K562 (cell line): ENCODE data around the gene VWC2.

Experiments used
- CBX2 ChIP-seq: fragments of 200-600 bp; sonication (generic); IDR thresholded peaks from one replicate; pipeline ENCODE4 v1.6.1; 2012; ENCODE audit warnings: mild to moderate bottlenecking, low read length, inconsistent platforms; ENCODE audit not compliant: insufficient read depth, poor library complexity, severe bottlenecking
- XRCC3 ChIP-seq: fragments of 450-650 bp; IDR thresholded peaks from 2 replicates; pipeline ENCODE4 v1.6.1; 2017; ENCODE audit warnings: mild to moderate bottlenecking, moderate library complexity
- YY1 ChIP-seq, 3 experiments: IDR thresholded peaks; 2 replicates each; pipeline ENCODE4 v1.6.1; 2011; ENCODE audit warnings: low read length in 2 of 3, mild to moderate bottlenecking in 2 of 3, moderate library complexity in 2 of 3, borderline replicate concordance in 1 of 3, control low read depth in 1 of 3, low read depth in 1 of 3; ENCODE audit not compliant: insufficient read depth in 3 of 3, insufficient replicate concordance in 2 of 3, control insufficient read depth in 1 of 3, insufficient read length in 1 of 3; ENCODE audit errors: extremely low read depth in 1 of 3
- ZBTB8A ChIP-seq: fragments of 450-650 bp; IDR thresholded peaks from 2 replicates; pipeline ENCODE4 v1.6.1; 2018; ENCODE audit warnings: mild to moderate bottlenecking, moderate library complexity; ENCODE audit not compliant: partially characterized antibody
- TF ChIP-seq, protein P1 (sequence below): fragments of 450-650 bp; IDR thresholded peaks from 2 replicates; pipeline ENCODE4 v1.6.1; 2016; ENCODE audit warnings: low read depth
- TF ChIP-seq, protein P2 (sequence below), 2 experiments: fragments of 450-650 bp; IDR thresholded peaks; 2 replicates each; pipeline ENCODE4 v1.6.1; 2018; ENCODE audit warnings: mild to moderate bottlenecking in 2 of 2, low read depth in 1 of 2; ENCODE audit not compliant: partially characterized antibody in 2 of 2
- TF ChIP-seq, protein P3 (sequence below), 3 experiments: IDR thresholded peaks in 2 of 3; conservative IDR thresholded peaks in 1 of 3; 2 replicates each; pipeline ENCODE4 v1.5.1; 2011 to 2012; ENCODE audit warnings: low read length in 3 of 3, mild to moderate bottlenecking in 3 of 3, control low read depth in 2 of 3, improper control_type of control experiment in 1 of 3, inconsistent platforms in 1 of 3, low read depth in 1 of 3, mixed read lengths in 1 of 3, moderate library complexity in 1 of 3; ENCODE audit not compliant: insufficient read depth in 2 of 3
- TF ChIP-seq, protein P4 (sequence below): sonication (generic); formaldehyde crosslinking; IDR thresholded peaks from 2 replicates; pipeline ENCODE4 v1.9.0; 2022; ENCODE audit warnings: mild to moderate bottlenecking, missing genetic modification reagents

DNA sequence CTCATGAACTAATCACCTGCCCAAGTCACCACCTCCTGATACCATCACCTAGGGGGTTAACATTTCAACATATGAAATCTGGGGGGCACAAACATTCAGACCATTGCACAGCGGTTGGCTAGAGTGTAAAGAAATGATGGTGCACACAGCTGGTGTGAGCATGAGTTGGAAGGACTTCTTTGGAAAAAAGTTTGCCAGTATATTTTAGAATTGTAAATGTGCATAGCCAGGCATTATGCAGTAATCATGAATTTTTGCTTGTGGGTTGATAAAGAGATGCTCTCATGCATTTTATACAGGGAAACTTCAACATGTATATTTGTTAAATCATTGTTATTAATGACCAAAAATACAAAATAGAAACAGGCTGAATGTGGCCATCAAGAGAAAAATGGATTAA is 100.0 kb downstream of the VWC2 start:
- TF ChIP-seq, protein P1, sequence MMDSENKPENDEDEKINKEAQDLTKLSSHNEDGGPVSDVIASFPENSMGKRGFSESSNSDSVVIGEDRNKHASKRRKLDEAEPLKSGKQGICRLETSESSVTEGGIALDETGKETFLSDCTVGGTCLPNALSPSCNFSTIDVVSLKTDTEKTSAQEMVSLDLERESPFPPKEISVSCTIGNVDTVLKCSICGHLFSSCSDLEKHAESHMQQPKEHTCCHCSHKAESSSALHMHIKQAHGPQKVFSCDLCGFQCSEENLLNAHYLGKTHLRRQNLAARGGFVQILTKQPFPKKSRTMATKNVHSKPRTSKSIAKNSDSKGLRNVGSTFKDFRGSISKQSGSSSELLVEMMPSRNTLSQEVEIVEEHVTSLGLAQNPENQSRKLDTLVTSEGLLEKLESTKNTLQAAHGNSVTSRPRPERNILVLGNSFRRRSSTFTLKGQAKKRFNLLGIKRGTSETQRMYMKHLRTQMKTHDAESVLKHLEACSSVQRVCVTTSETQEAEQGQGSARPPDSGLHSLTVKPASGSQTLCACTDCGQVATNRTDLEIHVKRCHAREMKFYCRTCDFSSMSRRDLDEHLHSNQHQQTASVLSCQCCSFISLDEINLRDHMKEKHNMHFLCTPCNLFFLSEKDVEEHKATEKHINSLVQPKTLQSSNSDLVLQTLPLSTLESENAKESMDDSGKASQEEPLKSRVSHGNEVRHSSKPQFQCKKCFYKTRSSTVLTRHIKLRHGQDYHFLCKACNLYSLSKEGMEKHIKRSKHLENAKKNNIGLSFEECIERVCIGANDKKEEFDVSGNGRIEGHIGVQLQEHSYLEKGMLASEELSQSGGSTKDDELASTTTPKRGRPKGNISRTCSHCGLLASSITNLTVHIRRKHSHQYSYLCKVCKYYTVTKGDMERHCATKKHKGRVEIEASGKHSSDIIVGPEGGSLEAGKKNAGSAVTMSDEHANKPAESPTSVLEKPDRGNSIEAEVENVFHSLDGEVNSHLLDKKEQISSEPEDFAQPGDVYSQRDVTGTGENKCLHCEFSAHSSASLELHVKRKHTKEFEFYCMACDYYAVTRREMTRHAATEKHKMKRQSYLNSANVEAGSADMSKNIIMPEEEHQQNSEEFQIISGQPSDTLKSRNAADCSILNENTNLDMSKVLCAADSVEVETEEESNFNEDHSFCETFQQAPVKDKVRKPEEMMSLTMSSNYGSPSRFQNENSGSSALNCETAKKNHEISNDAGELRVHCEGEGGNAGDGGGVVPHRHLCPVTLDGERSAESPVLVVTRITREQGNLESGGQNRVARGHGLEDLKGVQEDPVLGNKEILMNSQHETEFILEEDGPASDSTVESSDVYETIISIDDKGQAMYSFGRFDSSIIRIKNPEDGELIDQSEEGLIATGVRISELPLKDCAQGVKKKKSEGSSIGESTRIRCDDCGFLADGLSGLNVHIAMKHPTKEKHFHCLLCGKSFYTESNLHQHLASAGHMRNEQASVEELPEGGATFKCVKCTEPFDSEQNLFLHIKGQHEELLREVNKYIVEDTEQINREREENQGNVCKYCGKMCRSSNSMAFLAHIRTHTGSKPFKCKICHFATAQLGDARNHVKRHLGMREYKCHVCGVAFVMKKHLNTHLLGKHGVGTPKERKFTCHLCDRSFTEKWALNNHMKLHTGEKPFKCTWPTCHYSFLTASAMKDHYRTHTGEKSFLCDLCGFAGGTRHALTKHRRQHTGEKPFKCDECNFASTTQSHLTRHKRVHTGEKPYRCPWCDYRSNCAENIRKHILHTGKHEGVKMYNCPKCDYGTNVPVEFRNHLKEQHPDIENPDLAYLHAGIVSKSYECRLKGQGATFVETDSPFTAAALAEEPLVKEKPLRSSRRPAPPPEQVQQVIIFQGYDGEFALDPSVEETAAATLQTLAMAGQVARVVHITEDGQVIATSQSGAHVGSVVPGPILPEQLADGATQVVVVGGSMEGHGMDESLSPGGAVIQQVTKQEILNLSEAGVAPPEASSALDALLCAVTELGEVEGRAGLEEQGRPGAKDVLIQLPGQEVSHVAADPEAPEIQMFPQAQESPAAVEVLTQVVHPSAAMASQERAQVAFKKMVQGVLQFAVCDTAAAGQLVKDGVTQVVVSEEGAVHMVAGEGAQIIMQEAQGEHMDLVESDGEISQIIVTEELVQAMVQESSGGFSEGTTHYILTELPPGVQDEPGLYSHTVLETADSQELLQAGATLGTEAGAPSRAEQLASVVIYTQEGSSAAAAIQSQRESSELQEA = no peak
- TF ChIP-seq, protein P2, sequence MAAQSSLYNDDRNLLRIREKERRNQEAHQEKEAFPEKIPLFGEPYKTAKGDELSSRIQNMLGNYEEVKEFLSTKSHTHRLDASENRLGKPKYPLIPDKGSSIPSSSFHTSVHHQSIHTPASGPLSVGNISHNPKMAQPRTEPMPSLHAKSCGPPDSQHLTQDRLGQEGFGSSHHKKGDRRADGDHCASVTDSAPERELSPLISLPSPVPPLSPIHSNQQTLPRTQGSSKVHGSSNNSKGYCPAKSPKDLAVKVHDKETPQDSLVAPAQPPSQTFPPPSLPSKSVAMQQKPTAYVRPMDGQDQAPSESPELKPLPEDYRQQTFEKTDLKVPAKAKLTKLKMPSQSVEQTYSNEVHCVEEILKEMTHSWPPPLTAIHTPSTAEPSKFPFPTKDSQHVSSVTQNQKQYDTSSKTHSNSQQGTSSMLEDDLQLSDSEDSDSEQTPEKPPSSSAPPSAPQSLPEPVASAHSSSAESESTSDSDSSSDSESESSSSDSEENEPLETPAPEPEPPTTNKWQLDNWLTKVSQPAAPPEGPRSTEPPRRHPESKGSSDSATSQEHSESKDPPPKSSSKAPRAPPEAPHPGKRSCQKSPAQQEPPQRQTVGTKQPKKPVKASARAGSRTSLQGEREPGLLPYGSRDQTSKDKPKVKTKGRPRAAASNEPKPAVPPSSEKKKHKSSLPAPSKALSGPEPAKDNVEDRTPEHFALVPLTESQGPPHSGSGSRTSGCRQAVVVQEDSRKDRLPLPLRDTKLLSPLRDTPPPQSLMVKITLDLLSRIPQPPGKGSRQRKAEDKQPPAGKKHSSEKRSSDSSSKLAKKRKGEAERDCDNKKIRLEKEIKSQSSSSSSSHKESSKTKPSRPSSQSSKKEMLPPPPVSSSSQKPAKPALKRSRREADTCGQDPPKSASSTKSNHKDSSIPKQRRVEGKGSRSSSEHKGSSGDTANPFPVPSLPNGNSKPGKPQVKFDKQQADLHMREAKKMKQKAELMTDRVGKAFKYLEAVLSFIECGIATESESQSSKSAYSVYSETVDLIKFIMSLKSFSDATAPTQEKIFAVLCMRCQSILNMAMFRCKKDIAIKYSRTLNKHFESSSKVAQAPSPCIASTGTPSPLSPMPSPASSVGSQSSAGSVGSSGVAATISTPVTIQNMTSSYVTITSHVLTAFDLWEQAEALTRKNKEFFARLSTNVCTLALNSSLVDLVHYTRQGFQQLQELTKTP (IDR thresholded peaks at IDR 0.05; ENCODE audit: low read depth in 1 of 2, partially characterized antibody in 2 of 2) = no peak
- TF ChIP-seq, protein P3, sequence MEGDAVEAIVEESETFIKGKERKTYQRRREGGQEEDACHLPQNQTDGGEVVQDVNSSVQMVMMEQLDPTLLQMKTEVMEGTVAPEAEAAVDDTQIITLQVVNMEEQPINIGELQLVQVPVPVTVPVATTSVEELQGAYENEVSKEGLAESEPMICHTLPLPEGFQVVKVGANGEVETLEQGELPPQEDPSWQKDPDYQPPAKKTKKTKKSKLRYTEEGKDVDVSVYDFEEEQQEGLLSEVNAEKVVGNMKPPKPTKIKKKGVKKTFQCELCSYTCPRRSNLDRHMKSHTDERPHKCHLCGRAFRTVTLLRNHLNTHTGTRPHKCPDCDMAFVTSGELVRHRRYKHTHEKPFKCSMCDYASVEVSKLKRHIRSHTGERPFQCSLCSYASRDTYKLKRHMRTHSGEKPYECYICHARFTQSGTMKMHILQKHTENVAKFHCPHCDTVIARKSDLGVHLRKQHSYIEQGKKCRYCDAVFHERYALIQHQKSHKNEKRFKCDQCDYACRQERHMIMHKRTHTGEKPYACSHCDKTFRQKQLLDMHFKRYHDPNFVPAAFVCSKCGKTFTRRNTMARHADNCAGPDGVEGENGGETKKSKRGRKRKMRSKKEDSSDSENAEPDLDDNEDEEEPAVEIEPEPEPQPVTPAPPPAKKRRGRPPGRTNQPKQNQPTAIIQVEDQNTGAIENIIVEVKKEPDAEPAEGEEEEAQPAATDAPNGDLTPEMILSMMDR (IDR thresholded peaks at IDR 0.05 in 2 of 3, conservative IDR thresholded peaks at IDR 0.05 in 1 of 3; ENCODE audit: insufficient read depth in 2 of 3, low read depth in 1 of 3, low read length in 3 of 3) = no peak
- TF ChIP-seq, protein P4, sequence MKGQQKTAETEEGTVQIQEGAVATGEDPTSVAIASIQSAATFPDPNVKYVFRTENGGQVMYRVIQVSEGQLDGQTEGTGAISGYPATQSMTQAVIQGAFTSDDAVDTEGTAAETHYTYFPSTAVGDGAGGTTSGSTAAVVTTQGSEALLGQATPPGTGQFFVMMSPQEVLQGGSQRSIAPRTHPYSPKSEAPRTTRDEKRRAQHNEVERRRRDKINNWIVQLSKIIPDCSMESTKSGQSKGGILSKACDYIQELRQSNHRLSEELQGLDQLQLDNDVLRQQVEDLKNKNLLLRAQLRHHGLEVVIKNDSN = no peak
- TF ChIP-seq ZBTB8A = no peak
- no peak for TF ChIP-seq CBX2
- TF ChIP-seq XRCC3 = no peak
- no peak for TF ChIP-seq YY1 (IDR thresholded peaks at IDR 0.05; ENCODE audit: borderline replicate concordance in 1 of 3, control insufficient read depth in 1 of 3, extremely low read depth in 1 of 3, insufficient read depth in 3 of 3, insufficient read length in 1 of 3, insufficient replicate concordance in 2 of 3, low read depth in 1 of 3, low read length in 2 of 3)
